ENCODE results near the gene PDE4D. TPM values are rescaled to one million over a fixed set of nuclear protein-coding genes. Genes with fewer than 3 reads are reported as not detected.
A peak's percentile ranks its signal among the peaks of the same experiment; 100 is the strongest.

The PDE4D gene
- total RNA-seq, 1 donor from 2014 or later, result 7.6 TPM

DNA sequence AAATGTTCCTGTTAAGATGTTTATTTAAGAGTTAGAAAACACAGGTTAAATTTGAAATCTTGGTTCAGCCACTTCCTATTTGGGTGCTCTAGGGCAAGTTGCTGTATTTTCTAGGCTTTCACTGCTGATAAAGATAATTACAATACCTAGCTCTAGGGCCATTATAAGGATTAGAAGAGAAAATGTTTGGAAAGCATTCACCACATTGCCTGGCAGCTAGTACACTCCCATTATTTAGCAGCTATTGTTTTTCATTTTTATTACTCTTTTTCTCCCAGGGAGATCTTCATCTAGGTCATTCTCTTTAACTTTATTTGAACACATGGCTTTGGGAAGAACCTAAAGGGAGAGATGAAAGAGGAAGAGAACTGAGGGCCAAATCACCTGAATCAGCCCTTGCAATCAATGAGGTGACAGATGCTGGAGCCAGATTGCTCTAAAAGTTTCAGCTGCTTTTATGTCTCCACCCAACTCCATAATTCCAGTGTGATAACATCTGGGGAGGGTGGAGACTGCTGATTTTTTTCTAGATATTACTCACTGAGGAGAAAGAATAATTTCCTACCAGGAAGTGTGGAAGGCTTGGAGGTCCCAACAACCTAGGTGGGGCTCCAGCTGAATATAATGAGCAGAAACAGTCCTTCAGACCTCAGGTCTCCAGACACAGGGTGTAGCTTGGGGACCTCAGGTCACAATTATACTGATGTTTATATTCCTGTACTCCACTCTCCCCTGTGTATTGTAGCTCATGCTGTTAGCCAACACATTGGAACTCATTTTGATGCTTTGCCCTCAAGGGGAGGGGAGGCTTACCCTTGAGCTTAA lies 670.6 kb downstream of the PDE4D start:
- H3K9me3 Mint-ChIP-seq (ENCODE audit: low read depth), result peaks cover 4% of the 10 kb centered on the region
- H3K27me3 Mint-ChIP-seq, result no peaks in the 10 kb centered on the region
- H3K36me3 Mint-ChIP-seq (ENCODE audit: insufficient read depth), result no peaks in the 10 kb centered on the region
- H3K27ac Mint-ChIP-seq, result no peak overlapping the region
- no peak overlapping the region for H3K4me3 Mint-ChIP-seq (ENCODE audit: low read depth)
- no peak for DNase-seq (ENCODE audit: low spot score, unreplicated experiment)
- H3K4me1 Mint-ChIP-seq (ENCODE audit: low read depth), result no peaks in the 10 kb centered on the region
- TF ChIP-seq, protein P1, sequence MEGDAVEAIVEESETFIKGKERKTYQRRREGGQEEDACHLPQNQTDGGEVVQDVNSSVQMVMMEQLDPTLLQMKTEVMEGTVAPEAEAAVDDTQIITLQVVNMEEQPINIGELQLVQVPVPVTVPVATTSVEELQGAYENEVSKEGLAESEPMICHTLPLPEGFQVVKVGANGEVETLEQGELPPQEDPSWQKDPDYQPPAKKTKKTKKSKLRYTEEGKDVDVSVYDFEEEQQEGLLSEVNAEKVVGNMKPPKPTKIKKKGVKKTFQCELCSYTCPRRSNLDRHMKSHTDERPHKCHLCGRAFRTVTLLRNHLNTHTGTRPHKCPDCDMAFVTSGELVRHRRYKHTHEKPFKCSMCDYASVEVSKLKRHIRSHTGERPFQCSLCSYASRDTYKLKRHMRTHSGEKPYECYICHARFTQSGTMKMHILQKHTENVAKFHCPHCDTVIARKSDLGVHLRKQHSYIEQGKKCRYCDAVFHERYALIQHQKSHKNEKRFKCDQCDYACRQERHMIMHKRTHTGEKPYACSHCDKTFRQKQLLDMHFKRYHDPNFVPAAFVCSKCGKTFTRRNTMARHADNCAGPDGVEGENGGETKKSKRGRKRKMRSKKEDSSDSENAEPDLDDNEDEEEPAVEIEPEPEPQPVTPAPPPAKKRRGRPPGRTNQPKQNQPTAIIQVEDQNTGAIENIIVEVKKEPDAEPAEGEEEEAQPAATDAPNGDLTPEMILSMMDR (IDR thresholded peaks at IDR 0.05; ENCODE audit: unreplicated experiment), result no peak

DNA sequence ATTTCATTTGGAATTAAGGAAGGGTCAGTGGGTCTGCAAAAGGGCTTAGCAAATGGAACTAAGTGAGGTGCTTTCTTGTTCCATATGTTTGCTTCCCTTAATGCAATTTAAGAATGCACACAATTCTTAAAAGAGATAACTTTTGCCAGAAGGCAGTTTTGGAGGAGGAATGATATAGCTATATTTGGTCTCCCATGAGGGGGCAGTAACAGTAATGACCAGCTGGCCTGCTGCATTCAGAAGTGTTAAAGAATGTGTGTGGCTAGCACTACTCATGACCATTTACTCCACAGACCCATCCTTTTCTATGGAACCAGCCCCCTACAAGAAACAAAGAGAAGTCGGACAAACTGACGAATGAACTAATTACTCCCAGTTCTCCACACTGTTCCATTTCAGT lies 671.8 kb downstream of the PDE4D start:
- Mint-ChIP-seq H3K4me1 (ENCODE audit: low read depth) (peaks cover 3% of the 10 kb centered on the region), H3K27ac (no peak overlapping the region), H3K4me3 (ENCODE audit: low read depth) (no peak overlapping the region), H3K27me3 (no peaks in the 10 kb centered on the region), H3K36me3 (ENCODE audit: insufficient read depth) (no peaks in the 10 kb centered on the region), H3K9me3 (ENCODE audit: low read depth) (peaks cover 4% of the 10 kb centered on the region)
- TF ChIP-seq, protein P1 (IDR thresholded peaks at IDR 0.05; ENCODE audit: unreplicated experiment), result no peak
- DNase-seq (ENCODE audit: low spot score, unreplicated experiment), result no peak

DNA sequence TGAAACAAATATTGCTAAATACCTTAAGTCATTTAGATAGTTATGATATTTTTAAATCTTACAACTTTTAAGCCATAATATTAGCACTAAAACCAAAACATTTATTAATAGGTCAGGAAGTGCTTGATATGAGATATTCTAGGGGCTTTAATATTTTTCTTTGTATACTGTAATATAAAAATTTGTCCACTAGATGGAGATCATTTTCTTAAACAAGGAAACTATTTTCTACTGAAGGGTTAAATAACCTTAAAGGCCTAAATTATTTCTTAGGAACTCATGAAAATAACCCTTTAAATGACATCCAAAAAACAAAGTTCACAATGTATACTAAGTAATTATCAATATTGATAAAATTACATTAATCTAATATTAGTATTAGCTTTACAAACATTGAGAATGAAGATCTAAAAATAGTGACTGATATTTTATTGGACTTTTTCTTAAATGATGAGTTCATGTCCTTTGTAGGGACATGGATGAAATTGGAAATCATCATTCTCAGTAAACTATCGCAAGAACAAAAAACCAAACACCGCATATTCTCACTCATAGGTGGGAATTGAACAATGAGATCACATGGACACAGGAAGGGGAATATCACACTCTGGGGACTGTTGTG lies 675.0 kb downstream of the PDE4D start:
- DNase-seq (ENCODE audit: low spot score, unreplicated experiment), result no peak
- no peaks in the 10 kb centered on the region for H3K9me3 Mint-ChIP-seq (ENCODE audit: low read depth)
- H3K27ac Mint-ChIP-seq, result no peak overlapping the region
- H3K4me1 Mint-ChIP-seq (ENCODE audit: low read depth), result peaks cover 9% of the 10 kb centered on the region
- TF ChIP-seq, protein P1 (IDR thresholded peaks at IDR 0.05; ENCODE audit: unreplicated experiment), result peak; percentile 59
- H3K27me3 Mint-ChIP-seq, result no peaks in the 10 kb centered on the region
- H3K36me3 Mint-ChIP-seq (ENCODE audit: insufficient read depth), result no peaks in the 10 kb centered on the region
- H3K4me3 Mint-ChIP-seq (ENCODE audit: low read depth), result no peak overlapping the region

DNA sequence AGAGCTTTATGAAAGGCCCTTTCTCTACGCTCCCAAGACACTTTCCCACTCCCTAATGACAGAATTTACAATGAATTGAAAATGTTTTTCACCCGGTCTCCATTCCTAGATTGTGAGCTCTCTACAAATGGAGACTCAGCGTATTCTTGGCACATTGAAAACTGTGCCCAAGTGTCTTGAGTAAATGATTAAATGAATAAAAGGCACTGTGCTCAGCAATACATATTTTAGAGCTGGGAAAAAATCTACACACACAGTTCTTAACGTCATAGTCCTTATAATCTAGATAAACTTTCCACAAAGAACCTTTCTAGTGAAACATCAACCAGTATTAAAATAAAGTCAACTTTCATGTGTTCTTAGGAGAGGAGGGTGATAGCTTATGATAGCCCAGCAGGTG lies 676.7 kb downstream of the PDE4D start:
- H3K4me3 Mint-ChIP-seq (ENCODE audit: low read depth), result no peak overlapping the region
- no peak overlapping the region for H3K27ac Mint-ChIP-seq
- no peaks in the 10 kb centered on the region for H3K27me3 Mint-ChIP-seq
- H3K36me3 Mint-ChIP-seq (ENCODE audit: insufficient read depth), result no peaks in the 10 kb centered on the region
- H3K4me1 Mint-ChIP-seq (ENCODE audit: low read depth), result peaks cover 16% of the 10 kb centered on the region
- no peak for DNase-seq (ENCODE audit: low spot score, unreplicated experiment)
- H3K9me3 Mint-ChIP-seq (ENCODE audit: low read depth), result no peaks in the 10 kb centered on the region
- TF ChIP-seq, protein P1 (IDR thresholded peaks at IDR 0.05; ENCODE audit: unreplicated experiment), result no peak

DNA sequence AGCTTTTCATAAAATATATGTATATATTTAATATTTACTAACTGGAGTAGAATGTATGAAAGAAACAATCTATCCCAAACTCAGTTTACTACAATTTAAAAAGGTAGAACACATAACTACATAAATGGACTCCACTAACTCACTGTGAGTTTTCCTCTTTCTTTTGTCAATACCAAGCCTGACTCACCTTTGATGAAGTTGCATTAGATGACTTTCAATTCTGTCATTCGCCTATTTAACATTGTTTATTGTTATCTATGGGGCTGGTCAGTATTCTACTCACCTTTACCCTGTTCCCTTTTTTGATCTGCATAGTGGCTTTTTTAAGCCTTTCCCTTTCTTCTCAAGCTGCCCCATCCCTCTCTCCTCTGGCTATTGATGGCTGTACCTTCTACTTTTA lies 680.9 kb downstream of the PDE4D start:
- H3K4me1 Mint-ChIP-seq (ENCODE audit: low read depth), result peaks cover 16% of the 10 kb centered on the region
- no peaks in the 10 kb centered on the region for H3K27me3 Mint-ChIP-seq
- H3K9me3 Mint-ChIP-seq (ENCODE audit: low read depth), result no peaks in the 10 kb centered on the region
- H3K27ac Mint-ChIP-seq, result no peak overlapping the region
- H3K36me3 Mint-ChIP-seq (ENCODE audit: insufficient read depth), result no peaks in the 10 kb centered on the region
- DNase-seq (ENCODE audit: low spot score, unreplicated experiment), result no peak
- TF ChIP-seq, protein P1 (IDR thresholded peaks at IDR 0.05; ENCODE audit: unreplicated experiment), result no peak
- H3K4me3 Mint-ChIP-seq (ENCODE audit: low read depth), result no peak overlapping the region

Data from progenitor cell of endocrine pancreas (in vitro differentiated cells).